Ammon's horn (tissue), 1 donor: ENCODE results near the gene PXYLP1.

Experiments
- DNase-seq: peaks from one replicate; pipeline ENCODE4 v3.0.0-alpha.2; 2016; ENCODE audit warnings: low spot score

PXYLP1 gene

DNA sequence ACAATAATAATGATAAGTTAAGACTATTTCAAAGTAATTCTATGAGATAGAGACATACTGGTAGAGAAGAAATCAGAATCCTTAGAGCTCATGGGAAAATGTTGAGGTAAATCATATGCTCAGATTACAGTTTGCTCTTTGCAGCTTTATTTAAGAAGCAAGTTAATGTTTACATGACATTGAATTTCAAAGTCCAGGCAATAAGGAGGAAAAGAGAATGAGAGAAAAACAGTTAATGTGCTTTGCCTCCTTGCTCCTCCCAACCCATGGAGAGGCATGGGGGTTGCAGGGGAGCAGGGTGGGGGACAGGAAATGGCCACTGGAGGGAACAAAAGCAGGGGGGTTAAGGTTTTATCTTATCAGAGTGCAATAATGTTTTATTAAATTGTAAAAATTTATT, 94.5 kb downstream of the PXYLP1 start:
- no peak for DNase-seq

DNA sequence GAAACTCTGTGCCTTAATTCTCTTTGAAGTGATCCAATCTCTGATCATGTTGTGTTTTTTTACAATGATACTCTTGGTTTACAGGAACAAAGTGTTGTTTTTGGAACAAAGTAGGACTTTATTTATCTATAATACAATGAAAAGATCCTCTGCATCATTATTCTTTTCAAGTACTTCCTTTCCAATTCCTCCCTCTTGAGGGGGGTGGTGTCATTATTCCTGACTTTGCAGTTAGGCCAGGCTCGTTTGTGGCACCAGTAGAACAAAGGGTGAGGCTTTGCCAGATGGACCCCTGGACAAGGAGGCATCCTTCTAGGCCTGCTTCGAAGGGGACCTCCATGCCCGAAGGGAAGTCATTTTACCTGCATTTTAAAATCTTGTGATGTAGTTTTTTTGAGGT, 95.0 kb downstream of the PXYLP1 start:
- DNase-seq, result no peak

DNA sequence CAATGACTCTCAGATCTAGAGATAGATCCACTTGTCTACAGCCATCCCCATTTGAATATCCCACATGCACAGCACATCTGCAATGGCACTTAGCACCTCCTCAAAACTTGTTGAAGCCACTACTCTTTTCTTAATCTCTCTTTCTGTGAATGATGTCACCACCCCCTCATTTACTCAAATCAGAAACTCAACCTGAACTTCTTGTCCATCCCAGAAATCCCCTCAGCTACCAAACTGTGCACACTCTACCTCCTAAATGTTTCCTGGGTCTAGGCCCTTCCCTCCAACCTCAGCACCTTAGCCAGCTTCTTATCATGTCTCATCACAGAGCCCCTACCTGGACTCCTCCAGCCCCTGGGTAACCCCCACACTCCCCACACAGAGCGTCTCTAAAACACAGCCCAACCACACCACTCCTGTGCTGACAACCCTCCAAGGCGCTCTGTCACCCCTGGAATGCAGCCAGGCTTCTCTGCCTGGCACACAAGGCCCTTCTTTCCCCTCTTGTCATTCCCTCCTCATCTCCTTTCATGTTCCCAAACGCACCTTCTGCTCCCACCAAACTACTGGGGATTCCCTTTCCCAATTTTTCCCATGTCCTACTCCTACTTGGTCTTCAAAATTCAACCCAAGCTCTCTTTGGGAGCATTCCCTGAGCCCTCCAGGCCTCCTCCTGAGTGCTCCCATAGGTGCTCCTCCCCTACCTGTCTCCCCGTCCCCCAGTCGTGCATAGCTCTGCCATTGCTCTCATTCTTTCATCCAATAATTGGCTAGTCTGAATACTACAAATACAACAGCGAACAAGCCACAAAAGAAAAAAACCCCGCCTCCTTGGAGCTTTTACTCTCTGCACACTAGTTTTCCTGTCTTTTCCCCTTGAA, 96.9 kb downstream of the PXYLP1 start:
- no peak for DNase-seq

DNA sequence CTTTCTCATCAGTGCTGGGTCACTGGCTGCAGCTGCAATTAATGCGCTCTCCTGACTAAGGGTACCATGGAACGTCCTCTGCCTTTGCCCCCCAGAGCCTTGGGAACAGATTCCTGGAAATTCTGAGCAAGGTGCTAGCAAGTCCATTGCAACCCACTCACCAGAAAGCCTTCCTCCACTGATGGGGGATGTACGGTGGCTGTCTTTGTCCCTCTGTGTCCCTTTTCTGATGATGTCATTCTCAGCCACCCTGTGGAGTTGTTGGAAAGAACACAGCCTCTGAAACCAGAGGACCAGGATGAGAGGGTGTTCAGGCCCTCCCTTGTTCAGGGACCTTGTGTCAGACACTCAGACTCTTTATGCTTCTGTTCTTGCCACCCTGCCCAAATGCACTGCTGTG, 98.6 kb downstream of the PXYLP1 start:
- no peak for DNase-seq

DNA sequence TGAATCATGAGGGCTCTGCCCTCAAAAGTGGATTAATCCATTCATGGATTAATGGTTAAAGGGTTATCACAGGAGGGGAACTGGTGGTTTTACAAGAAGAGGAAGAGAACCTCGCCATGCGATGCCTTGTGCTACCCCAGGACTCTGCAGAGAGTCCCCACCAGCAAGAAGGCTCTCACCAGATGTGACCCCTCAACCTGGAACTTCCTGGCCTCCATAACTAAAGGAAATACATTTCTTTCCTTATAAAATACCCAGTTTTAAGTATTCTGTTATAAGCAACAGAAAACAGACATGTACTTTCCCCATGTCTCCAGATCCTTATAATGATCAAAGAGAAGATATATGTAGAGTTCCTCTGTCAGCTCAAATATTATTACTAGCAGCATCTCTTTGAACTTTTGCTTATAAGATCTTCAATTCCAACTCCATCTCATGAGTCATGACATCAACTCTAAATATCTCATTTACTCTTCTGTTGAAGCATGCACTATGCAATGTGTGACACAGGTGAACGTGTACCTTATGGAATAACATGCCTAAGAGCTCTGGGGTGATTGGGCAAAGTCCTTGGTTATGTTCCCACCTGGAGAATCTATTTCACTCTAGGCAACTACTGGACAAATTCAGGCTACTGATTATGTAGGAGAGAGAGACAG, 99.2 kb downstream of the PXYLP1 start:
- no peak for DNase-seq

DNA sequence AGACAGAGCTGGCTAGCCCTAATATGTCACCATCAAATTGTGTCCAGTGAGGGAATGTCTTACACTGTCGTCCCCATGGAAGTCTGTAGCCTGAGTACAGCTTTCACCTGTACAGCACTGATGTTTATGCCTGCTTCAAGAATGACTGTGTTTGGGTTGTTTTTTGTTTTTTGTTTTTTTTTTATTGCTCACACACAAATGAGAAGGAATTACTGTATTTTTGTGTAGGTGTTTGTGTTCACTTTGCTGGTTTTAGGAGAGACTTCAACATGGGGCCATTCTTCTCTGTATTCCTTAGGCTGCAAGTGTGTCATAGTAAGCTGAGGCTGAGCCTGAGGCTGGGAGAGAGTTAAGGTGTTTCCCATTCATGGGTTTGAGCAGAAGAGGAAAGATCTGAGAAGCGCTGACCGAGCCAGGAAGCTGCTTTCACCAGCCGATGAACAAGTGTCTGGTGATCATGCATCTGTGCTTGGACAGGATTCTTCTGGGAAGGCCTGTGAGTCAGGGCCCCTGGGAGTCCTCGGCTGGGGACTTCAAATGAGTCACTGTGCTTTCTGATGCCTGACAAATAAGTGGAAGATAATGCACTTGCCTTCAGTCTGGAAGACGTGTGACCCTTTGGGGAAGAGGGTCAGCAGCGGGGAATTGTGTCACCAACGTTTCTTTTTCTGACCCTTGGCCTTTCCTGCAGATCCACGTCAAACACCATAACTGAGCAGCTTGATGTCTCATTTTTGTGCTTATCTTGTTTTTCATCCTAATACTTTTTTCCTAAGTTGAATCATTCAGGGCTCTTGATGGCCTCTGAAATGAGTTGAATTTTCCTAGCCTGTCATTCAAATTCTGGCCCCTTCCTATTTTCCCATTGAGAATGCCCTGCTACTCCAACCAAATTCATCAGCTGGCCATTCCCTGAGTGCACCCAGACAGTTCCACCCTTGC, 100.0 kb downstream of the PXYLP1 start:
- DNase-seq, result no peak

DNA sequence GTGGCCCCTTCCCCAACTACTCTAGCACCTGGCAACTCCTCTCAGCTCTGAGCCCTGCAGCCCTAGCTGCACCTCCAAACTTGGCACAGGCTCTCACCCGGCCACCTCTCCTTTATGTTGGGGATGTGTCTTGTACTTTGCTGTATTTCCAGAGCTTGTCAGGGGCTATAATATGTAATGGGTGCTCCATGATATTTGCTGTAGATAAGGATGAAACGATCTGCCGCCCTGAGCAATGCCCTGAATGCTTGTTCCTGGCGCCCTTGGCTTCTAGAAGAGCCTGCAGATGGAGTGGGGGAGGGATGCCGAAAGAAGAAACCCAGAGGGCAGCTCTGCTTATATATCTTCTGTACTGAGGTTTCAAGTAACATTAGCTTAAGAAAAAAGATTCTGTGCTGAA, 100.8 kb downstream of the PXYLP1 start:
- no peak for DNase-seq

DNA sequence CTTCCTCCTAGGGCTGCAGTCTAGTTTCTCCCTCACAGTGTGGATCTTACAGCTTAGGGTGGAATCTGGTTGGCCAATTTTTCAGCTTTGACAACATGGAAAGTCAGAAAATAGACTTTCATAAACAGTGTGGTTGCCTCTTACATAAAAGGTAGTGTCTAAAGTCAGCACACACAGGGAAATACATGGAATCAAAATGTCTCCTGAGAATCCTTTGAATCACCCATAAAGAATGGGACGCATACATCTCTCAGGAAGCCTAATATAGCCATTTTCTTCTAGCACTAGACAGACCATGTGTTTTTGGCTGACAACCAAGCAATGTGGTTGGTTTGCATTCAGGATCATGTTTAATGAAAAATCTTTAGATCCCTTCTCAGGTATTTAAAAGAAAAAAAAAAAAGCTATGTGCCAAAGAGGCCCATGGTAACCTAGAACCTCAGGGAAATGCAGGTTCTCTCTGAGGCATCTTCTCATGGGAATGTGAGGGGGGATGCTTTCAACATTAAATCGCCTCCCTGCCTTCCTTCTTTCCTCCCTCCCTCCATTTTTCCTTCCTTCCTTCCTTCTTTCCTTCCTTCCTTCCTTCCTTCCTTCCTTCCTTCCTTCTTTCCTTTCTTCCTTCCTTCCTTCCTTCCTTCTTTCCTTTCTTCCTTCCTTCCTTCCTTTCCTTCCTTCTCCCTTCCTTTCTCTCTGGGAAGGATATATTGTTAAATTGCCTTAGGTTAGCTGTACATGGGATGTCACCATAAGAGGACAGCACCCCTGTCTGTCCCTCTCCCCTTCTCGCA, 102.4 kb downstream of the PXYLP1 start:
- no peak for DNase-seq

DNA sequence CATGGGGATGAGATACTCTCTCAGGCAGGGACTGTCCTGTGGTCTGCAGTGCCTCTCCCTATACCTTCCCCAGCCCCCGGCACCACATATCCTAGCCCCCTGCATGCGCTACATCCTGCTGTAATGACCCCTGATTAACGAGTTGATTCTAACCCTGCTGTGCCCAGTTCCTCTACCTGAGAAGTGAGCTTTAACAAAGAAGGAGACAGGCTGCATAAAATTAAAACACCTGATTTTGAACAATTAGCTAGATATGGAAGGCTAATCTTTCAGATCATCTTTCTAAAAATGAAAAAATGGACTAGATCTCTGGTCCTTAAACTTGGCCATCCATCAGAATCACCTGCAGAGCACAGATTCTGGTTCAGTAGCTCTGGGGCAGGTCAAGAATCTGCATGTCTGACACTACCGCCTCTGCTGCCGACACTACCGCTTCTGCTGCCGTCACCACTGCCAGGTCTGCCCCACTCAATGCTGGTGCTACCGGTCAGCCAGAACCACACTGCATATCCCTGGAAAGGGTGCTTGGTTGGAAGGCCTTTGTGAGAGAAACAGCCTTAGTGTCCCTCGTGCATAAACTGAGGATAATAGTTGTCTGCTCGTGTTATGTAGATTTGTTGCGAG, 103.1 kb downstream of the PXYLP1 start:
- DNase-seq, result no peak

DNA sequence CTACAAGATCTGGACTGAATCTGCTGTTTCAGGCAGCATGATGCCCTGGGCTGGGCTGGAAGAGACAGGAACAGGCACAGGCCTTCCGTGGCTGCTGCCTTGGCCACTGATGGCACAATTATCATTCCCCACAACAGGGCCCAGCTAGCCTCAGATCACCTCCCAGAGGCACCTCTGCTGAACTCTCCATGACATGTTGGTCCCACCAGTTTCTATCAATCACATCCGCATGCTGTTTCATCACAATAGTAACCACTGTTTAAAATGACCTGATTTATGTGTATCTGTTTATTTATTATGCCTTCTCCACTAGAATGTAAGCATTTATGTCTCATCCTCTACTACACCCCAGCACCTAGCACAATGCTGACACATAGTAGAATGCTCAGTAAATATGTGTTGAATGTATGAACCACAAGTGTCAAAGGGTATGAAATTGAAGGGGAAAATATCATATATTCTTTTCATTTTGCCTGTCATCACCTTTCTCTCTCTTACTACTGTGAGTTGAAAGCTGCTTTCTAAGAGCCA, 104.0 kb downstream of the PXYLP1 start:
- no peak for DNase-seq

DNA sequence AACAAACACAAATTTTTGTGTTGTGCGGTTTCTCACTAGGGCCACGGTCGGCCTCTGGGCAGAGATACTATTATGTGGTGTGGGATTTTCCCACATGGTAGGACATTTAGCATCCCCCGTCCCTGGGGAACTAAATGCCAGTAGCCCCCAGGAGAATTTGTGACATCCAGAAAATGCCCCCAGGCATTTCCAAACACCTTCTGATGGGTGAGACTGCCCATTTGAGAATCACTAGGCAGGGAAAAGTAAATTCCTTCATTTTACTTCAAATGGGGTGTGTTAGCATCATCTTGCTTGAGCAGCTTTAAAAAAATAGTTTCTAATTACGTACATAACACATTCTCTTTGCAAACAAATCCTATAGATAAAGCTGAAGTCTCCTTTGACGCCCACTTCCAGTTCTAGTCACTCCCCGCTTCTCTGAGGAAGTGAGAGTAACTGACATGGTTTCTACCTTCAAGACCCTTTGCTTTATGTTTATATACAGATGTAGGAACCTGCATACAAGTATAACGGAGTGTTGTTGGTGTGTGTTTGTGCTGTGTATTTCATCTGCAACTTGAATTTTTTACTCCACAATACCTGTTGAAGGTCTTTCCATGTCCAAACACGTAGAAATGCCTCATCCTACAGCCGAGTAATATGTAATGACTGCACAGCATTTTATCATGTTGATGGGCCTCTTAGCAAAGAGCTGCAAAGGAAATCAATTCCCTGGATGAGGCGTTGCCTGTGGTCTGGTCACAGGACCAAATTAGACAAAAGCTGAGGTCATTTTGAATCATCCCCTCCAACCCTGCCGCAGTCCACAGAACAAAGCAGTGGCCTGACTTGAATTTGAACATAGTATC, 105.3 kb downstream of the PXYLP1 start:
- peak; percentile 15 for DNase-seq

DNA sequence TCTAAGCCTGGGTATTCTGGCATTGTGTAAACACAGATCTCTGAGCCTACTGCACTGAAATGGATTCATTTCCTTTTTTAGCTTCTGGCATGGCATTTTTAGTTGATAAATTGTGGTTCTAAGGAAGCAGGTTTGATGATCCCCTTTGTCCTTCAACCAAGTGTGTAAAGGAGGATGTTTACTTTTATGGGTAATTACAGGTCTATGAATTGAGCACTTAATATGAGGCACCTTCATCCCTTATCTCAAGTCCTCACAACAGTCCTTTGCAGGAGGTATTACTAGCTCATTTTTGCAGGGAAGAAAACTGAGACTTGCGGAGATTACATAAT, 105.9 kb downstream of the PXYLP1 start:
- DNase-seq, result no peak

DNA sequence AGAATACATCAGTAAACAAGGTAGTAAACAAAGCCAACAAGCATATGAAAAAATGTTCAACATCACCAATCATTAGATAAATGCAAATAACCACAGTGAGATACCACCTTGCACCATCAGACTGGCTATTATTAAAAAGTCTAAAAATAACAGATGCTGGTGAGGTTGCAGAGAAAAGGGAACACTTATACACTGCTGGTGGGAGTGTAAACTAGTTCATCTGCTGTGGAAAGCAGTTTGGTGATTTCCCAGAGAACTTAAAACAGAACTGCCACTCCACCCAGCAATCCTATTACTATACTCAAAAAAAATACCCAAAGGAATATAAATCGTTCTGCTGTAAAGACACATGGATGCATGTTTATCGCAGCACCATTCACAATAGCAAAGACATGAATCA, 106.4 kb downstream of the PXYLP1 start:
- DNase-seq, result no peak

DNA sequence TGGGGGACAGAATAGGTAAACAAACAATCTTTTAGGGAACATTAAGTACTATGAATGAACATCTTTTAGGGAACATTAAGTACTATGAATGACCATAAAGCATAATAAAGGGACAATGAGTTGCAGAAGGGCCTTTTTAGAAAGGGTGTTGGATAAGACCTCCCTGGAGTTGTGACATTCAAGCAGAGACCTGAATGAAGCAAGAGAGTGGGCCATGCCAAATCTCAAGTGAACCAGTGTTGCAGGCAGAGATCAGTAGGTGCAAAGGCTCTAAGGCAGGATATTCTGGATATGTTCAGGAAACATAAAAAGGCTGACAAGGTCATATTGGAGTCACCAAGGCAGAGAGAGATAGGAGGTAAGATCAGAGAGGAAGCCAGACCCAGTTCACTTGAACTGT, 107.3 kb downstream of the PXYLP1 start:
- DNase-seq, result no peak

DNA sequence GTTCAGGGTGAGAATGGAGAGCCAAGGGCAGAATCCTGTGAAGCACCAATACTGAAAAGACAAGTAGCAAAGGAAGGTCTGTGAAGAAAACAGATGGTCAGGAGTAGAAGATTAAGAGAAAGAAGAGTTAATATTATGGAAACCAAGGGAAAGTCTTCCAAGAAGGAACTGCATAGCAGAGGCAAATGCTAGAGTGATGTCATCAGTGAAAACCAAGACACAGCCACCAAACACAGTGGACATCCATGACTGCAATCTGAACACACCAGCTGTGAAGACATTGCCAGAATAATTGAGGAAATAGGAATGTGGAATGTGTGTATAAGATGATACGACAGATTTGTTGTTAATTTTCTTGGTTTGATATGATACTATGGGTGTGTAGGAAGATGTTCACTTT, 109.9 kb downstream of the PXYLP1 start:
- DNase-seq, result no peak

DNA sequence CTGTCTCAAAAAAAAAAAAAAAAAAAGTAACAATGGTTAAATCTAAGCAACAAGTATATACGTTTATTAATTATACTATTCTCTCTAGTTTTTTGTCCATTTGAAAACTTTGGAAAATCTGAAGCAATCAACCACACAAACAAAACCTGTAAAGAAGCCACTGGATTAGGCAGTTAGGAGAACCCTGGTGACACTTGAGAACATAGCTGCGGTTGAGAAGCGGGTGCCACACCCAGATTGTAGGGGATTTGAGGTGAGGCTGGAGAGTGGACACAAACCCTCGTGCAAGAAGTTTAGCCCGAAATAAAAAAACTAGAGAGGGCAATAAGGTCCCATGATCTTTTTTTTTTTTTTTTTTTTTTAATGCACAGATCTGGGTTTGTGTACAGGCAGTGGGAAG, 110.8 kb downstream of the PXYLP1 start:
- no peak for DNase-seq

DNA sequence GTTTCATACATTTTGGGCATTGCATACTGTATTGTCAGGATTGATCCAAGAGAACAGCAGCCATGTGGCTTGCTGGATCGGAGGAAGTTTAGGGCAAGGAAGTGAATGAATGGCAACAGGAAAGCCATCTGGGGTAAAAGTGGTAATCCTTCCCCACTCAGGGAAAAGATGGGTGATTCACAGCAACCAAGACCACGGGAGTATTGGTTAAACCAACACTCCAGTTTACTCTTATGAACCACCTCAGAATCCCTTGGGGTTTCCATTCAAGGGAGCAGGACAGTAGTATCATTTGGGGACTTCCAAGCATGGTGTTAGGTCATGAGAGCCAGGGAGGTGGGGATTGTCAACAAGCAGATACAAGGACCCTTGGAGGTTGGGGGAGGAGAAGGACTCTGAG, 111.5 kb downstream of the PXYLP1 start:
- DNase-seq, result no peak

DNA sequence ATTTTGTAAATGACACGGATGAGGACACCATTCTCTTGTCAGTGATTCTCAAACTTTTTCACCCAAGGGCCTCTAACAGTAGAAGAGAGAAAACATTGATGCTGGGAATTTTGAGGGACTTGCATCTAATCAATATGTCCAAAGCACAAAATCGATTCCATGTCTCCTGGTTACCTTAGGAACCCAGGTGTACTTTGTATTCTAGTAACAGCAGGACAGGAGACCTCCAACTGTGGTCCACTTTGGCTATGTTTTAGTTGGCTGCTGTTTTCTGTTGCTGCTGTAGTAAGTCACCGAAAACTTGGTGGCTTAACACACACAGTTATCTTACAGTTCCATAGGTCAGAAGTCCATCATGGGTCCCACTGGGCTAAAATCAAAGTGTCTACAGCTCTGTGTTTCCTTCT, 112.2 kb downstream of the PXYLP1 start:
- no peak for DNase-seq
